Ishikawa (cell line): ENCODE measurements around the gene ZNF747.
A peak's percentile ranks its signal among the peaks of the same experiment; 100 is the strongest.

Experiments used
- CEBPB ChIP-seq: IDR thresholded peaks from 2 replicates; pipeline ENCODE4 v1.6.1; 2012
- CREB1 ChIP-seq: IDR thresholded peaks from 2 replicates; pipeline ENCODE4 v1.6.1; 2012; ENCODE audit warnings: low read depth
- EGR1 ChIP-seq: IDR thresholded peaks from 2 replicates; pipeline ENCODE4 v1.6.1; 2012
- EP300 ChIP-seq: IDR thresholded peaks from 2 replicates; pipeline ENCODE4 v1.6.1; 2012; ENCODE audit warnings: borderline replicate concordance
- FOXM1 ChIP-seq: IDR thresholded peaks from 2 replicates; pipeline ENCODE4 v1.6.1; 2012; ENCODE audit warnings: low read depth, borderline replicate concordance
- MAX ChIP-seq: IDR thresholded peaks from 2 replicates; pipeline ENCODE4 v1.6.1; 2012
- NFIC ChIP-seq: IDR thresholded peaks from 2 replicates; pipeline ENCODE4 v1.6.1; 2012
- RAD21 ChIP-seq: IDR thresholded peaks from 2 replicates; pipeline ENCODE4 v1.6.1; 2012; ENCODE audit warnings: low read depth
- REST ChIP-seq: IDR thresholded peaks from 2 replicates; pipeline ENCODE4 v1.6.1; 2012; ENCODE audit warnings: low read depth, mild to moderate bottlenecking
- TAF1 ChIP-seq: IDR thresholded peaks from 2 replicates; pipeline ENCODE4 v1.6.1; 2012; ENCODE audit warnings: low read depth, mild to moderate bottlenecking
- TCF12 ChIP-seq: IDR thresholded peaks from 2 replicates; pipeline ENCODE4 v1.6.1; 2012; ENCODE audit warnings: low read depth
- TEAD4 ChIP-seq: IDR thresholded peaks from 2 replicates; pipeline ENCODE4 v1.6.1; 2012
- YY1 ChIP-seq: IDR thresholded peaks from 2 replicates; pipeline ENCODE4 v1.6.1; 2012; ENCODE audit warnings: low read depth
- ZBTB7A ChIP-seq: IDR thresholded peaks from 2 replicates; pipeline ENCODE4 v1.6.1; 2012; ENCODE audit warnings: low read depth

The ZNF747 gene

GRCh38 chr16:30546115-30546514 is 11.5 kb upstream of the ZNF747 start:
- TF ChIP-seq RAD21, result no peak
- no peak for TF ChIP-seq CREB1
- no peak for TF ChIP-seq ZBTB7A
- no peak for TF ChIP-seq TCF12
- TF ChIP-seq REST, result no peak
- no peak for TF ChIP-seq YY1
- TF ChIP-seq FOXM1, result no peak
- no peak for TF ChIP-seq CEBPB
- no peak for TF ChIP-seq TAF1
- no peak for TF ChIP-seq EP300
- no peak for TF ChIP-seq NFIC
- TF ChIP-seq TEAD4, result no peak
- no peak for TF ChIP-seq MAX

- TF ChIP-seq NFIC (no peak), REST (no peak), RAD21 (no peak), CREB1 (no peak), YY1 (no peak), TAF1 (no peak), EGR1 (no peak)
Measured at GRCh38 chr16:30543067-30543466, 8.4 kb upstream of the ZNF747 start.

- TF ChIP-seq CREB1 (no peak), TAF1 (no peak), MAX (no peak)
Measured at GRCh38 chr16:30541502-30542329, 7.1 kb upstream of the ZNF747 start.

- TF ChIP-seq FOXM1 (no peak), EP300 (no peak)
Measured at GRCh38 chr16:30539000-30539964, 4.6 kb upstream of the ZNF747 start.

GRCh38 chr16:30535777-30536190 is 1.1 kb upstream of the ZNF747 start:
- TF ChIP-seq REST (no peak), RAD21 (0 out of 2 replicates have a peak, but pooled peaks have one; percentile 14)
